GM19395 (cell line): ENCODE measurements around the gene ASS1.

Experiments
- ATAC-seq: cut with Tn5 transposase; IDR thresholded peaks from one replicate; pipeline ENCODE4 v1.9.1; 2021; ENCODE audit warnings: mild to moderate bottlenecking, moderate library complexity; ENCODE audit not compliant: unreplicated experiment

The ASS1 gene

GRCh38 chr9:130451509-130452388 lies 7.0 kb downstream of the ASS1 start:
- no peak for ATAC-seq

- ATAC-seq, result no peak
These were observed 8.1 kb downstream of the ASS1 start for GRCh38 chr9:130452835-130453234.

- no peak for ATAC-seq
These were observed 8.7 kb downstream of the ASS1 start for GRCh38 chr9:130453487-130453886.

GRCh38 chr9:130454096-130454811 lies 9.5 kb downstream of the ASS1 start:
- ATAC-seq, result no peak

GRCh38 chr9:130454812-130455325 lies 10.1 kb downstream of the ASS1 start:
- ATAC-seq, result no peak

- ATAC-seq, result no peak
These were observed 13.5 kb downstream of the ASS1 start for GRCh38 chr9:130458027-130458803.

- no peak for ATAC-seq
These were observed 14.0 kb downstream of the ASS1 start for GRCh38 chr9:130458804-130459067.

- no peak for ATAC-seq
These were observed 14.4 kb downstream of the ASS1 start for GRCh38 chr9:130459151-130459550.

GRCh38 chr9:130459941-130460669 lies 15.3 kb downstream of the ASS1 start:
- ATAC-seq, result no peak

GRCh38 chr9:130461218-130461630 lies 16.5 kb downstream of the ASS1 start:
- no peak for ATAC-seq

- ATAC-seq, result no peak
These were observed 17.0 kb downstream of the ASS1 start for GRCh38 chr9:130461731-130462130.

GRCh38 chr9:130462685-130463540 lies 18.2 kb downstream of the ASS1 start:
- no peak for ATAC-seq

- no peak for ATAC-seq
These were observed 19.3 kb downstream of the ASS1 start for GRCh38 chr9:130463763-130464745.

- no peak for ATAC-seq
These were observed 20.8 kb downstream of the ASS1 start for GRCh38 chr9:130465383-130466096.

- ATAC-seq, result no peak
These were observed 21.9 kb downstream of the ASS1 start for GRCh38 chr9:130466537-130467217.

GRCh38 chr9:130467316-130467715 lies 22.6 kb downstream of the ASS1 start:
- no peak for ATAC-seq

- ATAC-seq, result no peak
These were observed 23.8 kb downstream of the ASS1 start for GRCh38 chr9:130468566-130468965.
